HepG2 (cell line): ENCODE results near the gene LENG1. TPM values are rescaled to one million over a fixed set of nuclear protein-coding genes. Genes with fewer than 3 reads are reported as not detected.
A peak's percentile ranks its signal among the peaks of the same experiment; 100 is the strongest.

Experiments used
- ARID4A ChIP-seq: sonication (generic); formaldehyde crosslinking; IDR thresholded peaks from 2 replicates; pipeline ENCODE4 v1.5.0; 2020; ENCODE audit warnings: mild to moderate bottlenecking, missing genetic modification reagents, borderline replicate concordance
- CBFB ChIP-seq: sonication (generic); formaldehyde crosslinking; IDR thresholded peaks from 2 replicates; pipeline ENCODE4 v1.4.0; 2020; ENCODE audit warnings: missing genetic modification reagents
- DMAP1 ChIP-seq: IDR thresholded peaks from 2 replicates; pipeline ENCODE4 v1.6.1; 2016
- FOXC1 ChIP-seq: sonication (generic); formaldehyde crosslinking; IDR thresholded peaks from 2 replicates; pipeline ENCODE4 v1.8.0; 2022; ENCODE audit warnings: mild to moderate bottlenecking, missing genetic modification reagents, borderline replicate concordance
- GATA4 ChIP-seq: sonication (generic); IDR thresholded peaks from 2 replicates; pipeline ENCODE4 v1.6.1; 2016; ENCODE audit warnings: antibody characterized with exemption, low read depth, borderline replicate concordance
- PLSCR1 ChIP-seq: sonication (generic); formaldehyde crosslinking; IDR thresholded peaks from 2 replicates; pipeline ENCODE4 v1.5.0; 2020; ENCODE audit warnings: missing genetic modification reagents, mild to moderate bottlenecking, borderline replicate concordance
- PRDM10 ChIP-seq: sonication (generic); formaldehyde crosslinking; IDR thresholded peaks from 2 replicates; pipeline ENCODE4 v1.4.0; 2020; ENCODE audit warnings: low read depth, missing genetic modification reagents
- STAT5B ChIP-seq: sonication (generic); formaldehyde crosslinking; IDR thresholded peaks from 2 replicates; pipeline ENCODE4 v1.4.0; 2020; ENCODE audit warnings: missing genetic modification reagents
- TGIF2 ChIP-seq: IDR thresholded peaks from 2 replicates; pipeline ENCODE4 v1.6.1; 2016; ENCODE audit warnings: control low read depth, missing compliant biosample characterization
- ZBTB1 ChIP-seq: sonication (generic); formaldehyde crosslinking; IDR thresholded peaks from 2 replicates; pipeline ENCODE4 v1.4.0; 2020; ENCODE audit warnings: missing genetic modification reagents, borderline replicate concordance
- ZNF180 ChIP-seq: sonication (generic); formaldehyde crosslinking; IDR thresholded peaks from 2 replicates; pipeline ENCODE4 v1.4.0; 2020; ENCODE audit warnings: low read depth, missing genetic modification reagents, borderline replicate concordance
- ZNF292 ChIP-seq: sonication (generic); formaldehyde crosslinking; IDR thresholded peaks from 2 replicates; pipeline ENCODE4 v1.8.1; 2022; ENCODE audit warnings: mild to moderate bottlenecking, low read depth, missing genetic modification reagents, borderline replicate concordance
- ZNF780A ChIP-seq: sonication (generic); formaldehyde crosslinking; IDR thresholded peaks from 2 replicates; pipeline ENCODE4 v1.8.0; 2022; ENCODE audit warnings: mild to moderate bottlenecking, missing genetic modification reagents, moderate library complexity
- polyA plus RNA-seq, 8 experiments: library from polyadenylated mRNA; depleted of rRNA in 3 of 8; stranded (reverse) in 7 of 8; unstranded in 1 of 8; fragments of >200 nt; fragmentation: Illumina TruSeq in 4 of 8; extraction: Trizol in 4 of 8; gene quantifications; 2 replicates each; pipeline versions ENCODE4 v1.2.1 to v1.2.3, GENCODE V29; 2011 to 2016; ENCODE audit warnings: low read depth in 4 of 8, missing spikeins in 1 of 8, mixed read lengths in 1 of 8; ENCODE audit not compliant: insufficient read depth in 1 of 8
- total RNA-seq, 5 experiments: library from RNA; depleted of rRNA; stranded (reverse); fragments of >200 nt; fragmentation: Illumina TruSeq; extraction: Trizol; gene quantifications; 2 replicates each; pipeline ENCODE4 v1.2.3, GENCODE V29; 2016; ENCODE audit warnings: low read depth in 1 of 5
- TF ChIP-seq, protein P1 (sequence below): IDR thresholded peaks from 2 replicates; pipeline ENCODE4 v1.6.1; 2016; ENCODE audit warnings: missing biosample characterization, missing genetic modification reagents, low read depth
- TF ChIP-seq, protein P2 (sequence below): sonication (generic); formaldehyde crosslinking; IDR thresholded peaks from 2 replicates; pipeline ENCODE4 v1.4.0; 2020; ENCODE audit warnings: missing genetic modification reagents

The LENG1 gene
- total and polyA plus RNA-seq, 2 of the 13 experiments (the other 11 are each of a cell fraction or from before 2014, with no cell fraction given) = 1.8 to 3.8 TPM

DNA sequence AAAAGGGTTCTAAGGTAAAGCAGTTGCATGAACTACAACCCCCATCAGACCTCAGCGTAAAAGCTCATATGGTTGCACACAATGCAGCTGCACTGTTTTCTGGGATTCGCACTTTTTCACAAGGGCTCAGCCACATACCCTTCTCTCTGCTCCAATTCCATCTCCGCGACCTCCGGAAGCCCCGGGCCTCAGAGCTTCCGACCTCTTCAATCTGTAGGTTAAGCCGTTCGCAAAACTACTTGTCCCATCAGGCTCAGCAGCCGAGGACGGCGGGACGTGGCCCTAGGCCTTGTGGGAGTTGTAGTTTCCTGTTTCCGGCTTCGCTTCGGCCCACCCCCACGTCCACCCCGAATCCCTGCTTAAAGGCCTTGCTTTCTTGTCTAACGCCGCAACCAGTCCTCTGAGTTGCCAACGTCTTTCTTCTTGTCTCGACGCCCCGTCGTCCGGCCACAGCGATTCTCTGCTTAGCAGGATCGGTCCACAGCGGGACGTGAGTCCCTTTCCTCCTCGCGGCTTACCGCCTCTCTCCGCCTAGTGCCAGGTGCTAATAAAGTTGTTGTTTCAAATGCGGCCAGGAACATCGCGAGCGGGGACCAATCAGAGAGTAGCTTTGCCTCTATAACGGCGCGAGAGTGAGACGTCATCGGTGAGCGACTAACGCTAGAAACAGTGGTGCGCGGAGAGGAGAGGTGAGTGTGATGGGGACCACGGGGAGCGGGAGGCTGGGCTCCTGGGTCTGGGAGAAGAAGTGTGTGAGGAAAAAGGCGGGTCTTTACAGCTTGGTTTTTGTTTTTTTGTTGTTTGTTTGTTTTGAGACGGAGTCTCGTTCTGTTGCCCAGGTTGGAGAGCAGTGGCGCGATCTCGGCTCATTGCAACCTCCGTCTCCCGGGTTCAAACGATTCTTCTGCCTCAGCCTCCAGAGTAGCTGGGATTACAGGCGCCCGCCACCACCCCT is 44.1 kb downstream of the LENG1 start, which contains the start of the genes PRPF31 and TFPT (continued):
- TF ChIP-seq, protein P1, sequence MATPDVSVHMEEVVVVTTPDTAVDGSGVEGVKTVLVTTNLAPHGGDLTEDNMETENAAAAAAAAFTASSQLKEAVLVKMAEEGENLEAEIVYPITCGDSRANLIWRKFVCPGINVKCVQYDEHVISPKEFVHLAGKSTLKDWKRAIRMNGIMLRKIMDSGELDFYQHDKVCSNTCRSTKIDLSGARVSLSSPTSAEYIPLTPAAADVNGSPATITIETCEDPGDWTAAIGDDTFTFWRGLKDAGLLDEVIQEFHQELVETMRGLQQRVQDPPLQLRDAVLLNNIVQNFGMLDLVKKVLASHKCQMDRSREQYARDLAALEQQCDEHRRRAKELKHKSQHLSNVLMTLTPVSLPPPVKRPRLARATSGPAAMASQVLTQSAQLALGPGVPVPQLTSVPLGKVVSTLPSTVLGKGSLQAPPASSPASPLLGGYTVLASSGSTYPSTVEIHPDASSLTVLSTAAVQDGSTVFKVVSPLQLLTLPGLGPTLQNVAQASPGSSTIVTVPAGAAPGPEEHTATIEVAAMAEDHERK (CRISPR knock-in tag) = peak; percentile 94
- no peak; the same call in 1 of the 2 replicates for TF ChIP-seq ZNF292 (CRISPR knock-in tag)
- TF ChIP-seq ZNF780A (CRISPR knock-in tag) = no peak; the same call in 1 of the 2 replicates
- TF ChIP-seq DMAP1 (CRISPR knock-in tag) = peak; percentile 82
- 0 out of 2 replicates have a peak, but pooled peaks have one; percentile 35 for TF ChIP-seq ZBTB1 (CRISPR knock-in tag)
- peak; percentile 89 for TF ChIP-seq CBFB
- TF ChIP-seq FOXC1 (CRISPR knock-in tag) = peak; percentile 52; the same call in 1 of the 2 replicates
- no peak for TF ChIP-seq PLSCR1 (CRISPR knock-in tag)
- no peak for TF ChIP-seq ZNF180 (CRISPR knock-in tag)
- peak; percentile 49; the same call in 1 of the 2 replicates for TF ChIP-seq GATA4
- TF ChIP-seq ARID4A (CRISPR knock-in tag) = peak; percentile 94
- no peak; the same call in 1 of the 2 replicates for TF ChIP-seq STAT5B (CRISPR knock-in tag)
- peak; percentile 18; the same call in 1 of the 2 replicates for TF ChIP-seq PRDM10 (CRISPR knock-in tag)
- peak; percentile 95 for TF ChIP-seq TGIF2 (CRISPR knock-in tag)
- TF ChIP-seq, protein P2, sequence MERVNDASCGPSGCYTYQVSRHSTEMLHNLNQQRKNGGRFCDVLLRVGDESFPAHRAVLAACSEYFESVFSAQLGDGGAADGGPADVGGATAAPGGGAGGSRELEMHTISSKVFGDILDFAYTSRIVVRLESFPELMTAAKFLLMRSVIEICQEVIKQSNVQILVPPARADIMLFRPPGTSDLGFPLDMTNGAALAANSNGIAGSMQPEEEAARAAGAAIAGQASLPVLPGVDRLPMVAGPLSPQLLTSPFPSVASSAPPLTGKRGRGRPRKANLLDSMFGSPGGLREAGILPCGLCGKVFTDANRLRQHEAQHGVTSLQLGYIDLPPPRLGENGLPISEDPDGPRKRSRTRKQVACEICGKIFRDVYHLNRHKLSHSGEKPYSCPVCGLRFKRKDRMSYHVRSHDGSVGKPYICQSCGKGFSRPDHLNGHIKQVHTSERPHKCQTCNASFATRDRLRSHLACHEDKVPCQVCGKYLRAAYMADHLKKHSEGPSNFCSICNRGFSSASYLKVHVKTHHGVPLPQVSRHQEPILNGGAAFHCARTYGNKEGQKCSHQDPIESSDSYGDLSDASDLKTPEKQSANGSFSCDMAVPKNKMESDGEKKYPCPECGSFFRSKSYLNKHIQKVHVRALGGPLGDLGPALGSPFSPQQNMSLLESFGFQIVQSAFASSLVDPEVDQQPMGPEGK = peak; percentile 67
